MM.1S (cell line): ENCODE data around the gene GPR176.

Experiments
- DNase-seq: peaks from one replicate; pipeline ENCODE4 v3.0.0-alpha.2; 2015
- H2AFZ ChIP-seq: fragments of 300-600 bp; sonication (generic); 2 replicates; pipeline ENCODE4 v1.6.0; 2016; ENCODE audit warnings: antibody characterized with exemption, low read length
- H3F3A ChIP-seq: fragments of 300-600 bp; sonication (generic); 2 replicates; pipeline ENCODE4 v1.6.1; 2016; ENCODE audit warnings: mild to moderate bottlenecking, antibody characterized with exemption, low read length, moderate library complexity, mixed read lengths; ENCODE audit not compliant: insufficient read depth
- H3K27ac ChIP-seq: fragments of 300-600 bp; sonication (generic); 2 replicates; pipeline ENCODE4 v1.5.1; 2016; ENCODE audit warnings: mild to moderate bottlenecking, low read length
- H3K27me3 ChIP-seq: fragments of 300-600 bp; sonication (generic); replicated peaks from 2 replicates; pipeline ENCODE4 v1.6.0; 2016; ENCODE audit warnings: low read length; ENCODE audit not compliant: insufficient read depth
- H3K36me3 ChIP-seq: fragments of 300-600 bp; sonication (generic); replicated peaks from 2 replicates; pipeline ENCODE4 v1.6.1; 2016; ENCODE audit warnings: mild to moderate bottlenecking, low read length, mixed read lengths; ENCODE audit not compliant: insufficient read depth
- H3K4me1 ChIP-seq: fragments of 300-600 bp; sonication (generic); 2 replicates; pipeline ENCODE4 v1.6.1; 2016; ENCODE audit warnings: low read length, mixed read lengths
- H3K4me2 ChIP-seq: fragments of 300-600 bp; sonication (generic); 2 replicates; pipeline ENCODE4 v1.6.0; 2016; ENCODE audit warnings: low read depth, low read length
- H3K4me3 ChIP-seq: fragments of 300-600 bp; sonication (generic); 2 replicates; pipeline ENCODE4 v1.5.1; 2016; ENCODE audit warnings: low read length, mixed read lengths
- H3K79me2 ChIP-seq: fragments of 300-600 bp; sonication (generic); 2 replicates; pipeline ENCODE4 v1.6.1; 2016; ENCODE audit warnings: mixed run types, low read length, mixed read lengths
- H3K9ac ChIP-seq: fragments of 300-600 bp; sonication (generic); 2 replicates; pipeline ENCODE4 v1.6.1; 2016; ENCODE audit warnings: low read length, mixed read lengths
- H3K9me2 ChIP-seq: fragments of 300-600 bp; sonication (generic); replicated peaks from 2 replicates; pipeline ENCODE4 v1.6.1; 2016; ENCODE audit warnings: mild to moderate bottlenecking, low read length, mixed read lengths; ENCODE audit not compliant: insufficient read depth
- H3K9me3 ChIP-seq: fragments of 300-600 bp; sonication (generic); replicated peaks from 2 replicates; pipeline ENCODE4 v1.6.1; 2016; ENCODE audit warnings: mild to moderate bottlenecking, low read length, mixed read lengths; ENCODE audit not compliant: insufficient read depth
- H4K20me1 ChIP-seq: fragments of 300-600 bp; sonication (generic); 2 replicates; pipeline ENCODE4 v1.6.1; 2016; ENCODE audit warnings: mild to moderate bottlenecking, low read length, moderate library complexity, mixed read lengths; ENCODE audit not compliant: insufficient read depth
- CTCF ChIP-seq: fragments of 300-600 bp; sonication (generic); IDR thresholded peaks from 2 replicates; pipeline ENCODE4 v1.5.1; 2016; ENCODE audit warnings: antibody characterized with exemption, low read length, mixed read lengths
- EZH2 ChIP-seq: fragments of 300-600 bp; sonication (generic); optimal IDR thresholded peaks from 2 replicates; pipeline ENCODE3; 2017; ENCODE audit warnings: low read depth, mild to moderate bottlenecking, antibody characterized with exemption, low read length, mixed read lengths
- EZH2phosphoT487 ChIP-seq: fragments of 300-600 bp; sonication (generic); IDR thresholded peaks from 2 replicates; pipeline ENCODE4 v1.6.1; 2018; ENCODE audit warnings: antibody characterized with exemption, low read length

The GPR176 gene

GRCh38 chr15:39966521-39966920 is 46.5 kb upstream of the GPR176 start:
- Histone ChIP-seq H3F3A (no peaks in the 10 kb centered on the region), H3K79me2 (no peaks in the 10 kb centered on the region), H3K36me3 (0 out of 2 replicates have a peak, but pooled peaks cover 9% of the 10 kb centered on the region), H3K4me1 (peaks cover 15% of the 10 kb centered on the region), H3K27ac (no peak overlapping the region), H3K9ac (no peak overlapping the region), H3K4me3 (no peak overlapping the region), H3K9me3 (no peaks in the 10 kb centered on the region), H3K9me2 (no peaks in the 10 kb centered on the region), H3K27me3 (no peaks in the 10 kb centered on the region), H2AFZ (no peak overlapping the region), H3K4me2 (no peak overlapping the region), H4K20me1 (no peaks in the 10 kb centered on the region)
- TF ChIP-seq EZH2phosphoT487 (no peak), CTCF (no peak), EZH2 (no peak)
- DNase-seq = peak; percentile 13

GRCh38 chr15:39963786-39964185 is 43.7 kb upstream of the GPR176 start:
- H3K9me2 ChIP-seq = no peaks in the 10 kb centered on the region
- H3F3A ChIP-seq = no peaks in the 10 kb centered on the region
- no peaks in the 10 kb centered on the region for H3K27me3 ChIP-seq
- DNase-seq = no peak
- H3K4me1 ChIP-seq = peaks cover 15% of the 10 kb centered on the region
- no peaks in the 10 kb centered on the region for H4K20me1 ChIP-seq
- H3K9ac ChIP-seq = no peak overlapping the region
- H2AFZ ChIP-seq = no peak overlapping the region
- H3K4me3 ChIP-seq = no peak overlapping the region
- H3K27ac ChIP-seq = no peak overlapping the region
- 0 out of 2 replicates have a peak, but pooled peaks cover 9% of the 10 kb centered on the region for H3K36me3 ChIP-seq
- no peaks in the 10 kb centered on the region for H3K9me3 ChIP-seq
- H3K4me2 ChIP-seq = no peak overlapping the region
- no peaks in the 10 kb centered on the region for H3K79me2 ChIP-seq
- TF ChIP-seq CTCF (no peak), EZH2phosphoT487 (no peak), EZH2 (no peak)

GRCh38 chr15:39961051-39961450 is 41.0 kb upstream of the GPR176 start:
- Histone ChIP-seq H4K20me1 (no peaks in the 10 kb centered on the region), H3K9me2 (no peaks in the 10 kb centered on the region), H3K4me1 (no peaks in the 10 kb centered on the region), H3K36me3 (no peaks in the 10 kb centered on the region), H3K4me3 (no peak overlapping the region), H3K9me3 (no peaks in the 10 kb centered on the region), H3K27me3 (no peaks in the 10 kb centered on the region), H3K4me2 (no peak overlapping the region), H3K27ac (no peak overlapping the region), H3K9ac (no peak overlapping the region), H2AFZ (no peak overlapping the region), H3F3A (no peaks in the 10 kb centered on the region), H3K79me2 (no peaks in the 10 kb centered on the region)
- TF ChIP-seq CTCF = no peak
- no peak for TF ChIP-seq EZH2phosphoT487
- TF ChIP-seq EZH2 = no peak
- no peak for DNase-seq

- H3K9me2 ChIP-seq = no peaks in the 10 kb centered on the region
- H3K9me3 ChIP-seq = no peaks in the 10 kb centered on the region
- TF ChIP-seq CTCF (no peak), EZH2 (no peak), EZH2phosphoT487 (no peak)
- no peaks in the 10 kb centered on the region for H4K20me1 ChIP-seq
- H3K79me2 ChIP-seq = no peaks in the 10 kb centered on the region
- no peaks in the 10 kb centered on the region for H3K27me3 ChIP-seq
- H3F3A ChIP-seq = no peaks in the 10 kb centered on the region
- no peak for DNase-seq
- no peak overlapping the region for H3K27ac ChIP-seq
- no peak overlapping the region for H3K4me3 ChIP-seq
- no peaks in the 10 kb centered on the region for H3K4me1 ChIP-seq
- 0 out of 2 replicates have a peak, but pooled peaks cover 1% of the 10 kb centered on the region for H3K36me3 ChIP-seq
- H3K9ac ChIP-seq = no peak overlapping the region
- no peak overlapping the region for H2AFZ ChIP-seq
- no peak overlapping the region for H3K4me2 ChIP-seq
Measured at GRCh38 chr15:39960411-39960810, 40.3 kb upstream of the GPR176 start.
